Mesenchymal stem cell (in vitro differentiated cells and primary cell): ENCODE data around the gene CLCNKA.
A peak's percentile ranks its signal among the peaks of the same experiment; 100 is the strongest.
"Not testable (repeated sequence)": the region's sequence is repeated elsewhere in the genome, so short reads cannot be mapped to it uniquely, and the experiment has no call there.

Source experiments
- DNase-seq: peaks from one replicate; pipeline ENCODE4 v3.0.0-alpha.2; 2013
- H2AFZ ChIP-seq: one replicate; pipeline ENCODE4 v1.6.1; 2013; ENCODE audit warnings: low read depth, mild to moderate bottlenecking, control low read depth, inconsistent platforms, low read length, moderate library complexity
- H2AK5ac ChIP-seq: 2 replicates; pipeline ENCODE4 v1.6.1; 2013; ENCODE audit warnings: low read length, moderate library complexity, mild to moderate bottlenecking, inconsistent platforms; ENCODE audit not compliant: severe bottlenecking
- H2BK120ac ChIP-seq: one replicate; pipeline ENCODE4 v1.6.1; 2013; ENCODE audit warnings: low read depth, mild to moderate bottlenecking, inconsistent platforms, low read length, moderate library complexity
- H2BK12ac ChIP-seq, 2 experiments: one replicate each; pipeline ENCODE4 v1.6.1; 2013; ENCODE audit warnings: inconsistent platforms in 2 of 2, low read length in 2 of 2, mild to moderate bottlenecking in 2 of 2, moderate library complexity in 2 of 2, control low read depth in 1 of 2
- H2BK15ac ChIP-seq: one replicate; pipeline ENCODE4 v1.6.1; 2013; ENCODE audit warnings: mild to moderate bottlenecking, low read depth, inconsistent platforms; ENCODE audit not compliant: poor library complexity, severe bottlenecking
- H2BK5ac ChIP-seq: 2 replicates; pipeline ENCODE4 v1.6.1; 2013; ENCODE audit warnings: low read depth, mild to moderate bottlenecking, low read length, control low read depth, inconsistent platforms; ENCODE audit not compliant: poor library complexity, severe bottlenecking
- H3K14ac ChIP-seq, 2 experiments: one replicate each; pipeline ENCODE4 v1.6.1; 2013; ENCODE audit warnings: inconsistent platforms in 2 of 2, low read length in 2 of 2, control low read depth in 1 of 2, mild to moderate bottlenecking in 1 of 2, moderate library complexity in 1 of 2
- H3K18ac ChIP-seq, 2 experiments: one replicate each; pipeline ENCODE4 v1.6.1; 2013; ENCODE audit warnings: inconsistent platforms in 2 of 2, low read length in 2 of 2, control low read depth in 1 of 2, low read depth in 1 of 2, mild to moderate bottlenecking in 1 of 2
- H3K23ac ChIP-seq, 2 experiments: one replicate each; pipeline ENCODE4 v1.6.1; 2013; ENCODE audit warnings: inconsistent platforms in 2 of 2, low read length in 2 of 2, mild to moderate bottlenecking in 2 of 2, moderate library complexity in 2 of 2, control low read depth in 1 of 2
- H3K27ac ChIP-seq: 2 replicates; pipeline ENCODE4 v1.5.1; 2013; ENCODE audit warnings: mild to moderate bottlenecking, moderate library complexity, low read length, control low read depth, inconsistent platforms; ENCODE audit not compliant: poor library complexity, severe bottlenecking
- H3K27me3 ChIP-seq, 2 experiments: 2 replicates each; pipeline versions ENCODE4 v1.6.1 to v1.7.0; 2013; ENCODE audit warnings: low read length in 2 of 2, mild to moderate bottlenecking in 2 of 2, moderate library complexity in 2 of 2, control low read depth in 1 of 2, inconsistent platforms in 1 of 2; ENCODE audit not compliant: control insufficient read depth in 1 of 2, insufficient read depth in 1 of 2
- H3K36me3 ChIP-seq, 2 experiments: 2 replicates each; pipeline versions ENCODE4 v1.6.1 to v1.7.0; 2013; ENCODE audit warnings: low read length in 2 of 2, control low read depth in 1 of 2, inconsistent platforms in 1 of 2, low read depth in 1 of 2, mild to moderate bottlenecking in 1 of 2; ENCODE audit not compliant: insufficient read depth in 2 of 2, control insufficient read depth in 1 of 2
- H3K4ac ChIP-seq, 2 experiments: one replicate each; pipeline ENCODE4 v1.6.1; 2013; ENCODE audit warnings: inconsistent platforms in 2 of 2, low read length in 2 of 2, mild to moderate bottlenecking in 2 of 2, moderate library complexity in 2 of 2, control low read depth in 1 of 2, low read depth in 1 of 2
- H3K4me1 ChIP-seq: 2 replicates; pipeline ENCODE4 v1.6.1; 2013; ENCODE audit warnings: low read depth, low read length, control low read depth; ENCODE audit not compliant: control insufficient read depth, insufficient read depth
- H3K4me2 ChIP-seq: 2 replicates; pipeline ENCODE4 v1.6.1; 2013; ENCODE audit warnings: low read length, mild to moderate bottlenecking, inconsistent platforms; ENCODE audit not compliant: poor library complexity, severe bottlenecking
- H3K4me3 ChIP-seq, 2 experiments: 2 replicates each; pipeline versions ENCODE4 v1.5.1 to v1.7.0; 2013; ENCODE audit warnings: low read length in 2 of 2, mild to moderate bottlenecking in 2 of 2, control low read depth in 1 of 2, low read depth in 1 of 2; ENCODE audit not compliant: insufficient read depth in 1 of 2
- H3K79me1 ChIP-seq: replicated peaks from 2 replicates; pipeline ENCODE4 v1.6.1; 2013; ENCODE audit warnings: mild to moderate bottlenecking, control low read depth, low read length, inconsistent platforms; ENCODE audit not compliant: poor library complexity, severe bottlenecking
- H3K9ac ChIP-seq: 2 replicates; pipeline ENCODE4 v1.7.0; 2013; ENCODE audit warnings: mild to moderate bottlenecking, low read length, moderate library complexity
- H3K9me3 ChIP-seq: 2 replicates; pipeline ENCODE4 v1.7.0; 2013; ENCODE audit warnings: mild to moderate bottlenecking, low read length; ENCODE audit not compliant: control insufficient read depth
- H4K8ac ChIP-seq: one replicate; pipeline ENCODE4 v1.6.1; 2013; ENCODE audit warnings: inconsistent platforms, mild to moderate bottlenecking, low read length, moderate library complexity
- H4K91ac ChIP-seq: one replicate; pipeline ENCODE4 v1.6.1; 2013; ENCODE audit warnings: mild to moderate bottlenecking, low read length, inconsistent platforms
- WGBS: methylation state at CpG from one replicate; pipeline ENCODE4 v1.1.7; 2013; ENCODE audit warnings: mixed read lengths; 5-methylcytosine and 5-hydroxymethylcytosine counted together

The CLCNKA gene

GRCh38 chr1:16020878-16021277, 958 bp upstream of the CLCNKA start:
- H3K27me3 ChIP-seq, H2BK15ac ChIP-seq, H3K4ac ChIP-seq, H2AFZ ChIP-seq, H3K18ac ChIP-seq, H3K4me3 ChIP-seq, DNase-seq, H3K14ac ChIP-seq, H3K23ac ChIP-seq, H3K4me2 ChIP-seq, H3K9me3 ChIP-seq, H2BK5ac ChIP-seq, H2AK5ac ChIP-seq, H2BK120ac ChIP-seq, H4K8ac ChIP-seq, H3K9ac ChIP-seq, H3K27ac ChIP-seq, H4K91ac ChIP-seq, H3K79me1 ChIP-seq, H2BK12ac ChIP-seq, H3K36me3 ChIP-seq: not testable (repeated sequence)
- 75% methylated on average over 9 of the region's 9 CpGs for WGBS
- H3K4me1 ChIP-seq: peaks cover 36% of the 10 kb centered on the region

GRCh38 chr1:16022393-16022792, 557 bp downstream of the CLCNKA start:
- no peak overlapping the region for H3K4me2 ChIP-seq
- no peak overlapping the region for H2AFZ ChIP-seq
- no peak overlapping the region for H3K23ac ChIP-seq
- no peak overlapping the region for H4K91ac ChIP-seq
- no peak overlapping the region for H4K8ac ChIP-seq
- peaks cover 2 to 4% of the 10 kb centered on the region in 2 experiments for H3K27me3 ChIP-seq
- no peak overlapping the region for H2AK5ac ChIP-seq
- H3K4me1 ChIP-seq: peaks cover 32% of the 10 kb centered on the region
- H2BK120ac ChIP-seq: no peak overlapping the region
- H3K18ac ChIP-seq: no peak overlapping the region
- no peak overlapping the region for H2BK5ac ChIP-seq
- peak overlapping the region in 1 of 2 experiments; percentile 21 for H2BK12ac ChIP-seq
- no peak overlapping the region for H3K4ac ChIP-seq
- no peak overlapping the region for H3K4me3 ChIP-seq
- H3K9me3 ChIP-seq: no peaks in the 10 kb centered on the region
- no peaks in the 10 kb centered on the region for H3K36me3 ChIP-seq
- no peaks in the 10 kb centered on the region for H3K79me1 ChIP-seq
- H3K27ac ChIP-seq: no peak overlapping the region
- no peak for DNase-seq
- no peak overlapping the region for H3K9ac ChIP-seq
- H3K14ac ChIP-seq: no peak overlapping the region
- 63% methylated on average over 2 of the region's 11 CpGs for WGBS
- H2BK15ac ChIP-seq: no peak overlapping the region

- H3K27me3 ChIP-seq: peaks cover 4 to 8% of the 10 kb centered on the region in 2 experiments
- no peak overlapping the region for H4K8ac ChIP-seq
- no peak overlapping the region for H2BK12ac ChIP-seq
- H2BK120ac ChIP-seq: no peak overlapping the region
- H3K36me3 ChIP-seq: no peaks in the 10 kb centered on the region
- no peak overlapping the region for H2BK5ac ChIP-seq
- H4K91ac ChIP-seq: peak overlapping the region; percentile 28
- no peaks in the 10 kb centered on the region for H3K79me1 ChIP-seq
- peaks cover 24% of the 10 kb centered on the region for H3K4me1 ChIP-seq
- no peak overlapping the region for H2AK5ac ChIP-seq
- H3K23ac ChIP-seq: no peak overlapping the region
- no peak overlapping the region for H2AFZ ChIP-seq
- no peak overlapping the region for H3K18ac ChIP-seq
- no peak overlapping the region for H3K27ac ChIP-seq
- no peak overlapping the region for H3K4me3 ChIP-seq
- H3K9me3 ChIP-seq: no peaks in the 10 kb centered on the region
- no peak for DNase-seq
- H3K4me2 ChIP-seq: no peak overlapping the region
- WGBS: 81% methylated on average over 6 of the region's 7 CpGs
- H3K4ac ChIP-seq: no peak overlapping the region
- H2BK15ac ChIP-seq: no peak overlapping the region
- H3K9ac ChIP-seq: no peak overlapping the region
- no peak overlapping the region for H3K14ac ChIP-seq
Observed at GRCh38 chr1:16023050-16023653, 1.3 kb downstream of the CLCNKA start.

DNA sequence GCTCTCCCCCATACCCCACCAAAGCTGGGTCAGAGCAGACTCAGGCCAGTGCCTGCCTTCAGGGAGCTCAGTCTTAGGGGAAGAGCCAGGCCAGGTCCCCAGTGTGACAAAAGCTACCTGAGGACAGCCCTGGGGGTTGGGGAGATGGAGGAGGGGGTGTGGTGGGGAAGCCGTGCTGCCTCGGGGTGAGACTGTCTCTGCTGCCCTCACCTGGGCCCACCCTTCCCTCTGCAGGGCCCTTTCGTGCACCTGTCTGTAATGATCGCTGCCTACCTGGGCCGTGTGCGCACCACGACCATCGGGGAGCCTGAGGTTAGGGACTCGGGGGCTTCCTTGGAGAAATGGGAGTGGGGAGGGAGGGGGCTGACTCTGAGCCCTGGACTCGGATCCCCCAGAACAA, 4.5 kb downstream of the CLCNKA start:
- not testable (repeated sequence) for H3K18ac ChIP-seq, H3K23ac ChIP-seq, H3K4me3 ChIP-seq, H2AFZ ChIP-seq, H3K79me1 ChIP-seq, H2AK5ac ChIP-seq, H4K91ac ChIP-seq, H3K9ac ChIP-seq, H3K9me3 ChIP-seq, DNase-seq, H2BK12ac ChIP-seq, H2BK5ac ChIP-seq, H3K4me1 ChIP-seq, H3K14ac ChIP-seq, H3K4ac ChIP-seq, H3K36me3 ChIP-seq, H2BK120ac ChIP-seq, H3K27ac ChIP-seq, H3K4me2 ChIP-seq, H4K8ac ChIP-seq
- Histone ChIP-seq H2BK15ac (peak overlapping the region; percentile 13), H3K27me3 (peaks cover 4 to 22% of the 10 kb centered on the region in 2 experiments)
- 0% methylated on average over 2 of the region's 10 CpGs for WGBS
